HG02588 (cell line): ENCODE results near the gene KLHL30.

Experiments
- ATAC-seq: cut with Tn5 transposase; IDR thresholded peaks from one replicate; pipeline ENCODE4 v1.9.1; 2021; ENCODE audit warnings: mild to moderate bottlenecking, moderate library complexity; ENCODE audit not compliant: unreplicated experiment

The KLHL30 gene

GRCh38 chr2:238138331-238139195 lies at the start of gene KLHL30:
Gene KLHL30 (plus strand): TSS chr2:238138668. CDS start chr2:238140755, 2,087 bp downstream.
- ATAC-seq = no peak

- no peak for ATAC-seq
Measured at GRCh38 chr2:238090887-238091286, 47.6 kb upstream of the KLHL30 start.

GRCh38 chr2:238091436-238092060 lies 46.9 kb upstream of the KLHL30 start:
- no peak for ATAC-seq

GRCh38 chr2:238092486-238093035 lies 45.9 kb upstream of the KLHL30 start:
- no peak for ATAC-seq

- ATAC-seq = no peak
Measured at GRCh38 chr2:238093181-238094140, 45.0 kb upstream of the KLHL30 start.

GRCh38 chr2:238094438-238095022 lies 43.9 kb upstream of the KLHL30 start:
- ATAC-seq = no peak

- ATAC-seq = no peak
Measured at GRCh38 chr2:238095143-238095542, 43.3 kb upstream of the KLHL30 start.

- ATAC-seq = no peak
Measured at GRCh38 chr2:238096311-238097011, 42.0 kb upstream of the KLHL30 start.

GRCh38 chr2:238097201-238097987 lies 41.1 kb upstream of the KLHL30 start:
- ATAC-seq = no peak

GRCh38 chr2:238097988-238098871 lies 40.2 kb upstream of the KLHL30 start:
- ATAC-seq = no peak

GRCh38 chr2:238098901-238099713 lies 39.4 kb upstream of the KLHL30 start:
- ATAC-seq = no peak

- no peak for ATAC-seq
Measured at GRCh38 chr2:238099714-238100048, 38.8 kb upstream of the KLHL30 start.

- ATAC-seq = no peak
Measured at GRCh38 chr2:238100049-238100820, 38.2 kb upstream of the KLHL30 start, which contains the start of gene ESPNL. Gene ESPNL (plus strand): TSS chr2:238100340. CDS start chr2:238100420, 80 bp downstream.

- ATAC-seq = no peak
Measured at GRCh38 chr2:238100821-238101771, 37.4 kb upstream of the KLHL30 start.
